ENCODE data around the gene CARD19. TPM values are rescaled to one million over a fixed set of nuclear protein-coding genes. Genes with fewer than 3 reads are reported as not detected.

Gene CARD19
- total RNA-seq, 4 donors from 2014 or later: 23.7 to 71.4 (median 40.9) TPM

DNA sequence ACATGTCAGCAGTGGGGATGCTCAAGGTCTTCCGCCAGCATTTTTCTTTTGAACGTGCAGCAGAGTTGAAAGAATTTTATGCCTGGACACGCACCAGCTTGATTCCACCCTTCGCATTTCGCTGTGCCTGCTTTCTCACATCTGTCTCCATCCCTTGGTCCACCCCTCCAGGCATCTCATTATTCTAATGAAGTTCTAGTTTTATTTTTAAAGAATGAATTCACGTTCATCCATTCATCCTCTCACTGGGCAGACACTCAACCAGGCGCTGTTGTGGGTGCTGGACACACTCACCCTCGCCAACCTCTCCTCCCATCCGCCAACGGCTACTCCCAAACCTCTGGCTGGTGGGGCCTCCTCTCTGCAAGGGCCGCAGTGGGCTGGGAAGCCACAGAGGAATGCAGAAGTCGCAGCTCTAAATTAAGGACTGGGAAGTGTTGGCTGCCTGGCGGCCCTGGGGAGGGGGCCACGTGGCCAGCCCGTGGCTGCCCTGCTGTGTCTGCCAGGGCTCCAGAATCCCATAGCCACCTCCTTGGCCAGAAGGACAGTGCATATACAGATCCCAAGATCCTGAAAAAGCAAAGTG, 30.8 kb upstream of the CARD19 start:
- peak overlapping the region; percentile 7 to 66 for H3K27ac ChIP-seq
- no peaks in the 10 kb centered on the region for H3K27me3 ChIP-seq
- DNase-seq: peak in 1 of 2 donors; percentile 44
- peaks cover 6 to 18% of the 10 kb centered on the region in 2 donors for H3K4me1 ChIP-seq
- intact Hi-C loops (cut with DNase I; ENCODE audit: low total_unique reads): no loop called here
- no peaks in the 10 kb centered on the region for H3K36me3 ChIP-seq
- H3K4me3 ChIP-seq: no peak overlapping the region
- no peaks in the 10 kb centered on the region for H3K9me3 ChIP-seq
- TF ChIP-seq POLR2A (IDR thresholded peaks at IDR 0.05): no peak

DNA sequence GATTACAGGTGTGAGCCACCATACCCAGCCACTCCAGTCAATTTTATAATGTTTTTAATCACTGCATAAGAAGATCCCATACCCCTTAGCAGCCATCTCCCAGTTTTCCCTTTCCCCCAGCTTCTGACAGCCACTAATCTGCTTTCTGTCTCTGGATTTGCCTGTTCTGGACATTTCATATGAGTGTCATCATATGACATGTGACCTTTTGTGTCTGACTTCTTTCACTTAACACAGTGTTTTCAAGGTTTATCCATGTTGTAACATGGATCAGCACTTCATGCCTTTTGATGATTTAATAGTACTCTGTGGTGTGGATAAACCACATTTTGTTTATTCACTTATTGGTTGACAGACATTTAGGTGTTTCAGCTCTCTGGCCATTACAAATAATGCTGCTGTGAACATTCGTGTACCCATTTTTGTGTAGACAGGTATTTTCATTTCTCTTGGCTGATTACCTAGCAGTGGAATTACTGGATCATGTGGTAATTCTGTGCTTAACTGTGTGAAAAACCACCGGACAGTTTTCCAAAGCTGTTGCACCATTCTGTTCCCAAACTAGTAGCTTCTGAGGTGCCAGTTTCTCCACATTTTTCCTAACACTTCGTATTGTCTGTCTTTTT, 28.9 kb upstream of the CARD19 start:
- H3K27ac ChIP-seq: peak overlapping the region in 1 of 2 donors; percentile 38
- no peaks in the 10 kb centered on the region for H3K9me3 ChIP-seq
- no peaks in the 10 kb centered on the region for H3K27me3 ChIP-seq
- DNase-seq: no peak
- intact Hi-C loops (cut with DNase I; ENCODE audit: low total_unique reads): no loop called here
- no peak overlapping the region for H3K4me3 ChIP-seq
- H3K36me3 ChIP-seq: no peaks in the 10 kb centered on the region
- no peak for TF ChIP-seq POLR2A (IDR thresholded peaks at IDR 0.05)
- TF ChIP-seq, protein P1, sequence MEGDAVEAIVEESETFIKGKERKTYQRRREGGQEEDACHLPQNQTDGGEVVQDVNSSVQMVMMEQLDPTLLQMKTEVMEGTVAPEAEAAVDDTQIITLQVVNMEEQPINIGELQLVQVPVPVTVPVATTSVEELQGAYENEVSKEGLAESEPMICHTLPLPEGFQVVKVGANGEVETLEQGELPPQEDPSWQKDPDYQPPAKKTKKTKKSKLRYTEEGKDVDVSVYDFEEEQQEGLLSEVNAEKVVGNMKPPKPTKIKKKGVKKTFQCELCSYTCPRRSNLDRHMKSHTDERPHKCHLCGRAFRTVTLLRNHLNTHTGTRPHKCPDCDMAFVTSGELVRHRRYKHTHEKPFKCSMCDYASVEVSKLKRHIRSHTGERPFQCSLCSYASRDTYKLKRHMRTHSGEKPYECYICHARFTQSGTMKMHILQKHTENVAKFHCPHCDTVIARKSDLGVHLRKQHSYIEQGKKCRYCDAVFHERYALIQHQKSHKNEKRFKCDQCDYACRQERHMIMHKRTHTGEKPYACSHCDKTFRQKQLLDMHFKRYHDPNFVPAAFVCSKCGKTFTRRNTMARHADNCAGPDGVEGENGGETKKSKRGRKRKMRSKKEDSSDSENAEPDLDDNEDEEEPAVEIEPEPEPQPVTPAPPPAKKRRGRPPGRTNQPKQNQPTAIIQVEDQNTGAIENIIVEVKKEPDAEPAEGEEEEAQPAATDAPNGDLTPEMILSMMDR (IDR thresholded peaks at IDR 0.05): no peak
- H3K4me1 ChIP-seq: peaks cover 4 to 5% of the 10 kb centered on the region in 2 donors

DNA sequence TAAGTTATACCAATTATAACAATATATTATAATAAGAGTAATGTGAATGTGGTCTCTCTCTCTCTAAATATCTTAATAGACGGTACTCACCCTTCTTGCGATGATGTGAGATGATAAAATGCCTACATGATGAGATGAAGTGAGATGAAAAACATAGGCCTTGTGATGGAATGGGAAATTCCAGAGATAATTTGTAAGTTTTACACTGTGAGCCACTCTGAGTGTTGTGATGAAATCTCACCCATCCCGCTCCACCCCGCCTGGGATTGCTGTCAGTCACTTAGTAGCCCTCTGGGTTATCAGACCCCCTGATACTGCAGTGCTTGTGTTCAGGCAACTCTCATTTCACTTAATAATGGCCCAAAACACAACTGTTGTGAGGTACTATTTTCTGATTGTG, 27.1 kb upstream of the CARD19 start:
- H3K27me3 ChIP-seq: no peaks in the 10 kb centered on the region
- H3K4me3 ChIP-seq: no peak overlapping the region
- no peak overlapping the region for H3K27ac ChIP-seq
- no peak for DNase-seq
- peaks cover 4 to 9% of the 10 kb centered on the region in 2 donors for H3K4me1 ChIP-seq
- H3K9me3 ChIP-seq: no peaks in the 10 kb centered on the region
- no peaks in the 10 kb centered on the region for H3K36me3 ChIP-seq
- TF ChIP-seq, protein P1 (IDR thresholded peaks at IDR 0.05): no peak
- TF ChIP-seq POLR2A (IDR thresholded peaks at IDR 0.05): no peak
- intact Hi-C loops (cut with DNase I; ENCODE audit: low total_unique reads): no loop called here

DNA sequence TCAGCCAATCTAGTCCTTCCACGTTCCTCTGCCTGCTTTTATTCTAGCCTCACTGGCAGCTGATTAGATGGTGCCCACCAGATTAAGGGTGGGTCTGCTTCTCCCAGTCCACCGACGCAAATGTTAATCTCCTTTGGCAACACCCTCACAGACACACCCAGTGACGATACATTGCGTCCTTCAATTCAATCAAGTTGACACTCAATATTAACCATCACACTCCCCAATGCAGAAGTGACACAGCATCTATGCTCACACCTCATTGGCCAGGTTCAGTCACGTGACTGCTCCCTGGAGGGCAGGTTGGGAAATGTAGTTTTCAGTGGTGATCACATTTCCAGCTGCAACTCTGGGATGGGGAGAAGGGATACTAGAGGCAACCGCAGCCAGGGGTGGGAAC, 24.6 kb upstream of the CARD19 start:
- TF ChIP-seq POLR2A (IDR thresholded peaks at IDR 0.05): no peak
- TF ChIP-seq, protein P1 (IDR thresholded peaks at IDR 0.05): peak in 1 of 4 experiments; percentile 10
- Histone ChIP-seq H3K27me3 (no peaks in the 10 kb centered on the region), H3K27ac (peak overlapping the region; percentile 71 to 90)

DNA sequence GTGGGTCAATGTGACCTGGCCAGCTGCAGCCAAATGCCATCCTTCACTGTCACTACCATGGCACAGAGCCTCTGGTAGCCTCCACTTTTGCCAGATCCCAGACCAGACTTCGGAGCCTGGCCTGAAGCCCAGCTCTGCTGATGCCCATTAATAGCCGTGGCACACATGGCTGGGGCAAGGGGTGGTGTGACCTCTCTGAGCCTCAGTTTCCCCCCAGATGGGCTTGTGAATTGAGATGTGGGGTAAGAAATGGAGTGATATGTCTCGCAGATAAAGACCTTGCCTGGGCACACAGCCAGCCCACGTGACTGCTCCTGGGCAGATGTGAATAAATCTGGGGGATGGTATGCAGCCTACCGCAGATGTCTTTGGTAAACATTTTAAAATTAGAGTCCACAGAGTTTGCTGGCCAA, 23.6 kb upstream of the CARD19 start:
- H3K4me1 ChIP-seq: peaks cover 4 to 9% of the 10 kb centered on the region in 2 donors
- DNase-seq: peak; percentile 79 to 86
- H3K4me3 ChIP-seq: no peak overlapping the region
- H3K27ac ChIP-seq: peak overlapping the region; percentile 71 to 90
- TF ChIP-seq, protein P1 (IDR thresholded peaks at IDR 0.05): no peak
- TF ChIP-seq POLR2A (IDR thresholded peaks at IDR 0.05): no peak
- H3K36me3 ChIP-seq: no peaks in the 10 kb centered on the region
- no peaks in the 10 kb centered on the region for H3K9me3 ChIP-seq
- no peaks in the 10 kb centered on the region for H3K27me3 ChIP-seq
- intact Hi-C loops (cut with DNase I; ENCODE audit: low total_unique reads): no loop called here

More for the DNA sequence above, 24.6 kb upstream of the CARD19 start:
- H3K4me1 ChIP-seq: peaks cover 4 to 9% of the 10 kb centered on the region in 2 donors
- intact Hi-C loops (cut with DNase I; ENCODE audit: low total_unique reads): no loop called here
- H3K4me3 ChIP-seq: no peak overlapping the region
- DNase-seq: peak; percentile 56 to 66
- no peaks in the 10 kb centered on the region for H3K36me3 ChIP-seq
- no peaks in the 10 kb centered on the region for H3K9me3 ChIP-seq
